Mesodermal cell (in vitro differentiated cells): ENCODE data around the gene KIAA1671.

Experiments used
- H3K27ac ChIP-seq: 2 replicates; pipeline ENCODE4 v1.7.0; 2013; ENCODE audit warnings: mild to moderate bottlenecking, low read depth, low read length, moderate library complexity; ENCODE audit not compliant: severe bottlenecking
- H3K36me3 ChIP-seq: 2 replicates; pipeline ENCODE4 v1.7.1; 2013; ENCODE audit warnings: mild to moderate bottlenecking, low read length, moderate library complexity; ENCODE audit not compliant: control insufficient read depth, insufficient read depth
- H3K4me1 ChIP-seq: one replicate; pipeline ENCODE4 v1.7.1; 2013; ENCODE audit warnings: mild to moderate bottlenecking, low read length; ENCODE audit not compliant: insufficient read depth, control insufficient read depth, poor library complexity, severe bottlenecking
- H3K4me3 ChIP-seq: 2 replicates; pipeline ENCODE4 v1.7.0; 2013; ENCODE audit warnings: low read length, control low read depth, mild to moderate bottlenecking; ENCODE audit not compliant: insufficient read depth, poor library complexity, severe bottlenecking; ENCODE audit errors: extremely low read depth
- H3K9me3 ChIP-seq: 2 replicates; pipeline ENCODE4 v1.7.1; 2013; ENCODE audit warnings: mild to moderate bottlenecking, low read length, moderate library complexity; ENCODE audit not compliant: control insufficient read depth
- WGBS, 2 experiments: methylation state at CpG; one replicate each; pipeline ENCODE4 v1.1.5; 2013; ENCODE audit warnings: missing lambda C conversion rate in 2 of 2; ENCODE audit not compliant: insufficient coverage in 2 of 2; 5-methylcytosine and 5-hydroxymethylcytosine counted together

KIAA1671 gene

GRCh38 chr22:24995649-24996180 lies 43.2 kb downstream of the KIAA1671 start:
- H3K27ac ChIP-seq = peak overlapping the region; percentile 87
- no peak overlapping the region for H3K4me3 ChIP-seq
- H3K9me3 ChIP-seq = no peaks in the 10 kb centered on the region
- WGBS, 2 experiments = 63 to 73% methylated on average over 1 of the region's 2 CpGs
- H3K4me1 ChIP-seq = peaks cover 42% of the 10 kb centered on the region
- H3K36me3 ChIP-seq = no peaks in the 10 kb centered on the region

GRCh38 chr22:24996420-24996952 lies 44.0 kb downstream of the KIAA1671 start:
- H3K4me1 ChIP-seq = peaks cover 37% of the 10 kb centered on the region
- 5 to 6% methylated on average over 4 to 5 of the region's 5 CpGs for WGBS, 2 experiments
- H3K9me3 ChIP-seq = no peaks in the 10 kb centered on the region
- H3K4me3 ChIP-seq = no peak overlapping the region
- peak overlapping the region; percentile 87 for H3K27ac ChIP-seq
- no peaks in the 10 kb centered on the region for H3K36me3 ChIP-seq

- Histone ChIP-seq H3K9me3 (no peaks in the 10 kb centered on the region), H3K4me3 (no peak overlapping the region), H3K36me3 (no peaks in the 10 kb centered on the region), H3K27ac (peak overlapping the region; percentile 87), H3K4me1 (peaks cover 37% of the 10 kb centered on the region)
- 27 to 32% methylated on average over 6 of the region's 6 CpGs for WGBS, 2 experiments
Measured at GRCh38 chr22:24997023-24997422, 44.5 kb downstream of the KIAA1671 start.

DNA sequence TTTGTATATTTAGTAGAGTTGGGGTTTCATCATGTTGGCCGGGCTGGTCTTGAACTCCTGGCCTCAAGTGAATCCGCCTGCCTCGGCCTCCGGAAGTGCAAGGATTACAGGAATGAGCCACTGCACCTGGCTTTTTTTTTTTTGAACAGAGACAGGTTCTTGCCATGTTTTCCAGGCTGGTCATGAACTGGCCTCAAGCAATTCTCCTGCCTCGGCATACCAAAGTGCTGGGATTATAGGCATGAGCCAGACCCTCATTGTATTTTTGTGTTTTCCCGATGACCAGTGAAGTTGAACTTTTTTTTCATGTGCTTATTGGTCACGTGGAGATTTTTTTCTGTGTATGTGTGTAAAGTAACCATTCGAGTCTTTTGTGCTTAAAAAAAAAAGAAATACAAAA lies 48.2 kb downstream of the KIAA1671 start:
- Histone ChIP-seq H3K9me3 (no peaks in the 10 kb centered on the region), H3K4me3 (no peak overlapping the region), H3K4me1 (peaks cover 41% of the 10 kb centered on the region), H3K36me3 (no peaks in the 10 kb centered on the region), H3K27ac (no peak overlapping the region)
- 80 to 82% methylated on average over 7 of the region's 8 CpGs for WGBS, 2 experiments

GRCh38 chr22:25002241-25002985 lies 49.9 kb downstream of the KIAA1671 start:
- WGBS, 2 experiments = 70 to 86% methylated on average over 1 of the region's 1 CpG
- peak overlapping the region; percentile 45 for H3K27ac ChIP-seq
- no peak overlapping the region for H3K4me3 ChIP-seq
- peaks cover 32% of the 10 kb centered on the region for H3K4me1 ChIP-seq
- H3K36me3 ChIP-seq = no peaks in the 10 kb centered on the region
- no peaks in the 10 kb centered on the region for H3K9me3 ChIP-seq

DNA sequence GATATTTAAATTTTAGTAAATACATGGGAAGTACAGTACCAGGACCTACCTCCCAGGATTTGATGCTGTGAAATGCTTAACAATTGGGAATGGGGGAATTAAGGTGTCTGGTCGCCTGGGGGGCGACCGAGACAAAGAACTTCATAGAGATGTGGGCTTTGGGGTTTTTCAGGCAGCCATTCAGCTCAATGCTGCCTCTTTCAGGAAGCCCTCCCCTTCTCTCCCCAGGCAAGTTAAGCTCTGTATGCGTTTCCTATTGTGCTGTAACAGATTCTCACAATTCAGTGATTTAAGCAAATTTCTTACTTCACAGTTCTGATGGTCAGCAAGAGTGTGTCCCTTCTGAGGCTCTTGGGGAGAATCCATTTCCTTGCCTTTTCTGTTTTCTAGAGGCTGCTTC lies 53.8 kb downstream of the KIAA1671 start:
- Histone ChIP-seq H3K27ac (no peak overlapping the region), H3K4me3 (no peak overlapping the region), H3K4me1 (peaks cover 16% of the 10 kb centered on the region), H3K36me3 (no peaks in the 10 kb centered on the region), H3K9me3 (no peaks in the 10 kb centered on the region)
- WGBS, 2 experiments = 45 to 51% methylated on average over 2 to 4 of the region's 4 CpGs

GRCh38 chr22:25007444-25008106 lies 55.1 kb downstream of the KIAA1671 start:
- Histone ChIP-seq H3K9me3 (no peaks in the 10 kb centered on the region), H3K4me3 (no peak overlapping the region), H3K36me3 (no peaks in the 10 kb centered on the region), H3K4me1 (peaks cover 5% of the 10 kb centered on the region), H3K27ac (peak overlapping the region; percentile 16)
- WGBS, 2 experiments = 91 to 95% methylated on average over 4 to 8 of the region's 10 CpGs

GRCh38 chr22:25008666-25009065 lies 56.1 kb downstream of the KIAA1671 start:
- Histone ChIP-seq H3K4me3 (no peak overlapping the region), H3K27ac (no peak overlapping the region), H3K9me3 (no peaks in the 10 kb centered on the region), H3K36me3 (no peaks in the 10 kb centered on the region), H3K4me1 (peaks cover 8% of the 10 kb centered on the region)
- WGBS, 2 experiments = 80% methylated on average over 1 of the region's 2 CpGs; no CpG with 5 or more reads in 1 of the 2 experiments

GRCh38 chr22:25012741-25013143 lies 60.2 kb downstream of the KIAA1671 start:
- H3K36me3 ChIP-seq = no peaks in the 10 kb centered on the region
- H3K27ac ChIP-seq = peak overlapping the region; percentile 66
- 58% methylated on average over 2 of the region's 2 CpGs; no CpG with 5 or more reads in 1 of the 2 experiments for WGBS, 2 experiments
- H3K4me3 ChIP-seq = no peak overlapping the region
- H3K9me3 ChIP-seq = no peaks in the 10 kb centered on the region
- peaks cover 10% of the 10 kb centered on the region for H3K4me1 ChIP-seq

GRCh38 chr22:25013607-25014006 lies 61.1 kb downstream of the KIAA1671 start:
- no CpG with 5 or more reads among the region's 1 CpG for WGBS, 2 experiments
- Histone ChIP-seq H3K4me3 (no peak overlapping the region), H3K4me1 (peaks cover 15% of the 10 kb centered on the region), H3K9me3 (no peaks in the 10 kb centered on the region), H3K27ac (peak overlapping the region; percentile 66), H3K36me3 (no peaks in the 10 kb centered on the region)
